Central memory CD8-positive, alpha-beta T cell (primary cell): ENCODE data around the gene C2orf49.

Experiments used
- ATAC-seq: fragments of 150-1000 bp; cut with Tn5 transposase; replicated peaks from 2 replicates; pipeline ENCODE4 v1.10.0; 2022; ENCODE audit warnings: mild to moderate bottlenecking, moderate FRiP score, moderate number of reproducible peaks; ENCODE audit not compliant: poor library complexity, severe bottlenecking; ENCODE audit errors: extremely low read depth
- DNase-seq, 2 donors: peaks; one replicate each; pipeline ENCODE4 v3.0.0; 2021; ENCODE audit warnings: low spot score in 2 of 2
- H3K27ac Mint-ChIP-seq: one replicate; pipeline ENCODE4 v1.8.0; 2022; ENCODE audit warnings: low read depth, mild to moderate bottlenecking, moderate library complexity, mixed read lengths
- H3K27me3 Mint-ChIP-seq: one replicate; pipeline ENCODE4 v1.8.0; 2022; ENCODE audit warnings: mixed read lengths
- H3K36me3 Mint-ChIP-seq: one replicate; pipeline ENCODE4 v1.8.0; 2022; ENCODE audit warnings: mild to moderate bottlenecking, moderate library complexity, mixed read lengths; ENCODE audit not compliant: insufficient read depth
- H3K4me1 Mint-ChIP-seq: one replicate; pipeline ENCODE4 v1.8.0; 2022; ENCODE audit warnings: mixed read lengths
- H3K4me3 Mint-ChIP-seq: one replicate; pipeline ENCODE4 v1.8.0; 2022; ENCODE audit warnings: mild to moderate bottlenecking, moderate library complexity, mixed read lengths
- H3K9me3 Mint-ChIP-seq: one replicate; pipeline ENCODE4 v1.8.0; 2022; ENCODE audit warnings: mixed read lengths

The C2orf49 gene

DNA sequence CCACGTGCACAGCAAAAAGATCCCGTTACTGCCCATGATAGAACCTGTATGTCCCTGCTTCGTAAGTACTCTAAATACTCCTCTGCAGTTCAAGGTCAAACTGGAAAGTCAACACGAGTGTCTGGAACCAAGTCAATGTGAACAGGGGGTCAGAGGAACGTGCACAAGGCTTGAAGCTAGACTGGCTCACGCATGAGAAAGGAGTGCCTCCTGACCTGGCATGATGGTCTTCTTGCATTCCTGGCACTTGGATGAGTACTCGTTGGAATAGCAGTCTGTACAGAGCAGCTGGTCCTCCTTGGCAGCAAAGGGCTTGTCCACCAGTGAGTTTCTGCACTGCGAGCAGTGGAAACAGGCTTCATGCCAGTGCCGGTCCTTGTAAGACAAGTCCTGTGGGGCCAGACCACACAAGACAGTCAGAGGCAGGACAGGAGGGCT, 36.0 kb downstream of the C2orf49 start:
- peak overlapping the region; percentile 95 for H3K27ac Mint-ChIP-seq
- H3K27me3 Mint-ChIP-seq, result no peaks in the 10 kb centered on the region
- H3K4me1 Mint-ChIP-seq, result peaks cover 26% of the 10 kb centered on the region

DNA sequence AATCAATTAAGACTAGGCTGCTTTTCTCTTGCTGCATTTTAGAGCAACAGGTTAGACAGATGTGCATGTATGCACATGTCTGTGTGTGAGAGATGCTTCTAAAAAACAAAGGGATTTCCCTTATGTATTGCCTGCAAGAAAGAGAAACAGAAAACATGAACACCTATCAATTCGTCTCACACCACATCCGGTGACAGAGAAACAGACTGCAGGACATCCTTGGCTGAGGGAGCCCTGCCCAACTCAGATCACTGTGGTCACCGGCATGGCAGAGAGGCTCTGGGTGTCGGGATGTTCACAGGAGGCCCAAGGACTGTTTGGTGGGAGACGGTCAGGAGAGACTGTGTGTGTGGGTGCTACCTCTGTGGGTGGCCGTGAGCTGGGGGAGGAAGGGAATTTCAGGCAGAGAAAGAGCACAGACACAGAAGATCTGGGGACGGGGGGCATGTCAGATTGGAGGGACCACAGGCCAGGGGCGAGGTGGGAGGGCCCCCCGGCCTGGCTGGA, 36.6 kb downstream of the C2orf49 start:
- H3K27me3 Mint-ChIP-seq, result no peaks in the 10 kb centered on the region
- ATAC-seq (peak; percentile 76), DNase-seq (peak in 1 of 2 donors; percentile 34)
- no peaks in the 10 kb centered on the region for H3K9me3 Mint-ChIP-seq
- peaks cover 3% of the 10 kb centered on the region for H3K36me3 Mint-ChIP-seq
- H3K4me1 Mint-ChIP-seq, result peaks cover 26% of the 10 kb centered on the region
- H3K27ac Mint-ChIP-seq, result peak overlapping the region; percentile 95
- H3K4me3 Mint-ChIP-seq, result peak overlapping the region; percentile 75

More for the DNA sequence above, 36.0 kb downstream of the C2orf49 start:
- DNase-seq, result no peak
- Mint-ChIP-seq H3K4me3 (peak overlapping the region; percentile 75), H3K36me3 (peaks cover 3% of the 10 kb centered on the region), H3K9me3 (no peaks in the 10 kb centered on the region)
- ATAC-seq, result no peak

DNA sequence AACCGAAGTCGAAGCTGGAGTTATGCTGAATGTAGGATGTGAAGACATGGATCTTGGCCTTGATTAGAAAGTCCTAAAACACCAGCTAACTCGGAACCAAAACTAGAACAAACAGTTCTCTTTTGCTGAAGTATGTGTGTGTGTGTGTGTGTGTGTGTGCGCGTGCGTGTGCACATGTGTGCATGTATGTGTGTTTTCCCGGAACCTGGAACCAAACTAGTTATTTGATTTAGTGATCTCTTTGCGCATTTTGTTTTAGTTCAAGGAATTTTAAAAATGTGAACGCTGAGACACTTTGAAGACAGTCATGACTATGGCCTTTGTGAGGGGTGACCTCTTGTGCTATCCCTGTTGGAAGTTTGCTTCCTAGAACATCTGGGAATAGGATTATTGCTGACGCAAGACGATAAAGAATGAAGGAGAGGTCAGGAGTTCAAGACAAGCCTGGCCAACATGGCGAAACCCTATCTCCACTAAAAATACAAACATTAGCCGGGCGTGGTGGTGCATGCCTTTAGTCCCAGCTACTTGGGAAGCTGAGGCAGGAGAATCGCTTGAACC, 37.7 kb downstream of the C2orf49 start:
- DNase-seq, result no peak
- H3K36me3 Mint-ChIP-seq, result peaks cover under 1% of the 10 kb centered on the region
- H3K4me1 Mint-ChIP-seq, result peaks cover 19% of the 10 kb centered on the region
- H3K27ac Mint-ChIP-seq, result peak overlapping the region; percentile 95
- no peak for ATAC-seq
- H3K4me3 Mint-ChIP-seq, result peak overlapping the region; percentile 75
- H3K9me3 Mint-ChIP-seq, result no peaks in the 10 kb centered on the region
- no peaks in the 10 kb centered on the region for H3K27me3 Mint-ChIP-seq

DNA sequence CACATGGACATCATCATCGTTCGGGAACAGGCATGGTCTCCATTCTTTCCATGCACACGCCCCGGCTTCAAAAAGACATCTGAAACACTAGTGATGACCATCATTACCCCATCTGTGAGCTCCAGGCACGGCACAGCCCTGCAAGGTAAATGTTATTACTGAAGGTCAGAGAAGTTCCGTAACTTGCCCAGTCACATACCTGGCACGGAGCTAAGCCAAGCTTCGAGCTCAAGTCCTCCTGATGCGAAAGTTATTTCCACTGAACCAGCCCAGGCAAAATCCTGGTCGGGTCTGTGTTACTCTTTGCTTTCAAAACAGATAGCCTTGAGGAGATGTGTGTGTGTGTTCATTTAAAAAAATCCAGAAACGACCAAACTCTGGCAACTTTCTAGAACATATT, 38.7 kb downstream of the C2orf49 start:
- H3K27me3 Mint-ChIP-seq, result no peaks in the 10 kb centered on the region
- H3K4me3 Mint-ChIP-seq, result no peak overlapping the region
- ATAC-seq (no peak), DNase-seq (no peak)
- H3K36me3 Mint-ChIP-seq, result no peaks in the 10 kb centered on the region
- no peaks in the 10 kb centered on the region for H3K9me3 Mint-ChIP-seq
- H3K27ac Mint-ChIP-seq, result no peak overlapping the region
- peaks cover 16% of the 10 kb centered on the region for H3K4me1 Mint-ChIP-seq

DNA sequence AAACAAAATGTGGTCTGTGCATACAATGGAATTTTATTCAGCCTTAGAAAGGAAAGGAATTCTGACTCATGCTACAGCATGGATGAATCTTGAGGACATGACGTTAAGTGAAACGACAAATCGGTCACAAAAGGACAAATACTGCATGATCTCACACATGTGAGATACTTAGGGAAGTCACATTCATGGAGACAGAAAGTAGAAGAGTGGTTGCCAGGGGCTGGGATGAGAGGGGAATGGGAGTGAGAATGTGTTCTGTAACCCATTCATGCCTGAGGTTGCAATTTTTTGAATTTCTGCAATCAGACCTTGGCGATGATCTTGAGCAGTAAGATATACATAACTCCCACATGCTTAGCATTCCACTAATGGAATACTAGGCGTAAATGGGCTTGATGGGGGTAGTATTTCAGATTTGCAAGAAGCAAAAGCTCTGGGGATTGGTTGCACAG, 39.5 kb downstream of the C2orf49 start:
- ATAC-seq (no peak), DNase-seq (no peak)
- Mint-ChIP-seq H3K36me3 (no peaks in the 10 kb centered on the region), H3K27me3 (no peaks in the 10 kb centered on the region), H3K27ac (no peak overlapping the region), H3K4me3 (no peak overlapping the region), H3K4me1 (peaks cover 16% of the 10 kb centered on the region), H3K9me3 (no peaks in the 10 kb centered on the region)

DNA sequence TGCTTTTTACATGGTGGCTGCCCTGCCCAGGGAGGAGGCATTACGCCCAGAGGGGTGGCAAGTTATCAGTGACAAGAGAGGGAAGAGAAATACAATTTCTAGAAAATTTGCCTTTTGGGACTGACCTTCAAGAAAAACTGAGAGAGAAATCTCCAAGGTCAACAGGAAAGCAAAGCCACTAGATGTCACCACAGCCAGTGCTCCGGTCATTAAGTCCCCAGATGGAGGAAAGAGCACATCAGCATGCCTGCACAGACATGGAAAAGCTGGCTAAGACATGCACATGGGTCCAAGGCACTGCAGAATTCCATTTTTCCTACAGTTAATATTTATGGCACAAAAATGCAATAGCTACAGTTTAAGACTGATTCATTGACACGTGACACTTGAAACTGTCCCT, 40.5 kb downstream of the C2orf49 start:
- H3K9me3 Mint-ChIP-seq, result no peaks in the 10 kb centered on the region
- no peaks in the 10 kb centered on the region for H3K27me3 Mint-ChIP-seq
- no peaks in the 10 kb centered on the region for H3K36me3 Mint-ChIP-seq
- no peak overlapping the region for H3K4me3 Mint-ChIP-seq
- H3K4me1 Mint-ChIP-seq, result peaks cover 15% of the 10 kb centered on the region
- no peak overlapping the region for H3K27ac Mint-ChIP-seq
- no peak for ATAC-seq
- DNase-seq, result no peak

DNA sequence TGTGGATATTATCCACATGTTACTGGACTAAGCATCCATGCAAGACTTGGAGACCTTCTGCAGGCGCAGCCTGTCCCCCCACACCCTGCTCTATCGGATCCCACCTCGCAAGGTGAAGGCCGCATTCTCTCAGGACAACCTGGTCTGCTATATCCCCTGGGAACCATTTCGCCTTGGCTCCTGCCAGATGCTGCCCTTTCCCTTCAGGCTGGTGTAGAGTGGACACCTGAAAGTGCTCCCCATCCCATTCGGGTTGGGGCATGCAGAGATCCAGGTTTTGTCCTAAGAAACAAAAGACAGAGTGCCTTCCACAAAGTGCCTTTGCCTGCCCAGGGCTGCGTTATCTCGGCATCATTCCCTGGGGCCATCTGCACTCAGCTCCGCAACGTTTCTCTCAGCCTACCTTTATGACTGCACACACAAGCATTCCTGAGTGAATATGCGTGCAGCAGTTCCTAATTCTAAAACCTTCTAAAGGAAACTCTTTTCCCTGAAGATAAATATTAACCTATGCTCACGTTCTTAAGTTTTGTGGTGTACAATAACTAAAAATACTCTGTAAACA, 41.0 kb downstream of the C2orf49 start:
- no peak for ATAC-seq
- Mint-ChIP-seq H3K27me3 (no peaks in the 10 kb centered on the region), H3K36me3 (no peaks in the 10 kb centered on the region), H3K4me1 (peaks cover 10% of the 10 kb centered on the region), H3K9me3 (no peaks in the 10 kb centered on the region), H3K4me3 (no peak overlapping the region), H3K27ac (no peak overlapping the region)
- no peak for DNase-seq

DNA sequence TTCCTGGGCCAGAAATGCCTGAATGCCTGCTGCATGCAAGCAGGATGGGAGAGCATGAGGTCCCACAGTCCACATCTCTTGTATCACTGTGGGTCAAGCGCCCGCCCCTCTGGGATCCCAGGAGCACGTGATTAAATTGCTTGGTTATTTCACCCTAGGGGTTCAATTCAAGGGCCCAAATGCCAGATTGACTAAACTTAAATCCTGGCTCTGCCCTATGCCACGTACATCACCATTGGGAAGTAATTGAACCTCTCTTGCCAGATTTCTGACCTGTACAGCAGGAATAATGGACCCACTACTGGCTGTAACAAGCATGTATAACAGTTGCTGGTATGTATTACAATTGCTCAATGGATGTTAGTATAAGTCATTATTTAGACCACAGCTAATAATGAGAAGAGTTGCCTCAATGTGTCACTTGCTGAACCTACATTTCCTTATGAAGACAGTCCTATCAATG, 41.6 kb downstream of the C2orf49 start:
- Mint-ChIP-seq H3K4me1 (peaks cover 4% of the 10 kb centered on the region), H3K27me3 (no peaks in the 10 kb centered on the region), H3K9me3 (no peaks in the 10 kb centered on the region), H3K27ac (no peak overlapping the region), H3K36me3 (no peaks in the 10 kb centered on the region), H3K4me3 (no peak overlapping the region)
- ATAC-seq (no peak), DNase-seq (no peak)

DNA sequence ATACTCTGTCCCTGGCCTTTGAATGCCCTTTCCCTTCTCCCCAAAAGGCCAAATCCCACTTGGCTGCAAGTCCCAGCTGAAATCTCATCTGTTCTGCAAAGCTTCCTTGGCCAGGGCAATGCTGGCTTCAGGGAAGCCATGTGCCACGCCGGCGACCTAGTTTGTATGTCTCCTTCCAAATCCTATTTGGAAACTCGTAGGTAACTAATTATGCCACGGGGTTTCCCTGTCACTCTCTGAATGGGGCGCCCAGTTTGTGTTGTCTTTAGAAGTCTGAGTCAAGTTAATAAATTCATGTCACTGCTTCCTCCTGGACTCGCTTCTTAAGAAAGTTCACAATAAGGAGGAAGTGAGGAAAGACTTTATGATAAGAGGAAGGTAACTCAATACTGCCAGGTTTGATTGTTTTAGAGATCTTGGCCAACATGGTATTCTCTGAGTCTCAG, 42.4 kb downstream of the C2orf49 start:
- H3K4me3 Mint-ChIP-seq, result no peak overlapping the region
- H3K27ac Mint-ChIP-seq, result peak overlapping the region; percentile 52
- H3K36me3 Mint-ChIP-seq, result peaks cover 2% of the 10 kb centered on the region

DNA sequence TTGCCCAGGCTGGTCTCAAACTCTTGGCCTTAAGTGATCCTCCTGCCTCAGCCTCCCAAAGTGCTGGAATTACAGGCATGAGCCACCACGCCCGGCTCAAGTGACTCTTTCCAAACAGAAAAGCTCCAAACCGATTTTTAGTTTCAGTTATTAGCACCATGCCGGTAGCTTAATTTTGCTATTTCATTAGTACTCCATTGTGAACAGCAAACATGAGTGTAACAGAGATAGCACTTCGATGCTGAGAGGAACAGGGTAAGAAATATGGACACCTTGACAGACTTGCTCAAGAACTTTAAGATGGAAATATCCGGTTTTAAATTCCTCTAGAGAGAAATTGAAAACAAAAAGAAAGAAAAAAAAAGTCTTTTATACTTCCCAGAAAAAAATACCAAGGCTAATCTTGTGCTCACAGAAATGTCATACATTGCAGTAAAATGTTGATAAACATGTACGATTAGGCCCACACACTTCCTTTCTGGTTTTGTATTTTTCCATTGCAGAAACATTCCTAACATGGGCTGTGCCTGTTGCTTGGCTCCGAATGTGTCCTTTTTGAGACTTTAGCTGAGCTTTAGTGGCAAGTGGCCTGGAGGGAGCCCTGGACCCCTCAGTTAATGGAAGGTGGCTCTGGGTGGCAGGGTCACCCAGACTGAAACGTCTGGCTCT, 43.2 kb downstream of the C2orf49 start:
- Mint-ChIP-seq H3K27me3 (no peaks in the 10 kb centered on the region), H3K4me1 (no peaks in the 10 kb centered on the region), H3K36me3 (peaks cover 2% of the 10 kb centered on the region), H3K4me3 (no peak overlapping the region), H3K9me3 (no peaks in the 10 kb centered on the region), H3K27ac (no peak overlapping the region)
- DNase-seq, result no peak
- ATAC-seq, result no peak

More for the DNA sequence above, 42.4 kb downstream of the C2orf49 start:
- ATAC-seq (no peak), DNase-seq (no peak)
- Mint-ChIP-seq H3K9me3 (no peaks in the 10 kb centered on the region), H3K27me3 (no peaks in the 10 kb centered on the region), H3K4me1 (no peaks in the 10 kb centered on the region)

DNA sequence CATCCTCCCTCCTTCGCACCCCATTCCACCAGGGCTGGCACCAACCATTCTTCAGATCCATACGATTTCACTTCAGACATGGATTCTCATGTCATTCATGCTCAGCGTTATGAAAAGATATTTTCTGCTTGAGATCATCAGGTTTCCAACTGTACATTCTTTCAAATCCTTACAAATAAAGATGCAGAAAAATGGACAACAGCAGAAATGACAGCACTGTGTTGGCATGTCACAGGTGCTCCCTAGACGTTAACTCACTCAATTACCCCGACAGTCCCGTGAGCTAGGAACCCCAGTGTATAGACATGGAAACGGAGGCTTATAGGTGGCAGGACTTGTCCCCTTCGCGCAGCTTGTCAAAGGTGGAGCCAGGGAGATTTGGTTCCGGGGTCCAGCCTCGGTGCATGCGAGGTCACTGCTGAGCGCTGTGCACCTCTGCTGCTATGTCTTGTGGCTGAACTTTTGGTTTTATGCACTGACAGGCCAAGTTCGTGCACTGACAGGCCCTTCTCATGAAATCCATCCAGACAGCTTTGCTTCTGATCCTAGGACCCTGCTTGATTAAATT, 43.8 kb downstream of the C2orf49 start:
- H3K4me3 Mint-ChIP-seq, result no peak overlapping the region
- ATAC-seq (no peak), DNase-seq (no peak)
- H3K27me3 Mint-ChIP-seq, result no peaks in the 10 kb centered on the region
- H3K27ac Mint-ChIP-seq, result no peak overlapping the region
- no peaks in the 10 kb centered on the region for H3K9me3 Mint-ChIP-seq
- H3K36me3 Mint-ChIP-seq, result peaks cover 2% of the 10 kb centered on the region
- no peaks in the 10 kb centered on the region for H3K4me1 Mint-ChIP-seq

DNA sequence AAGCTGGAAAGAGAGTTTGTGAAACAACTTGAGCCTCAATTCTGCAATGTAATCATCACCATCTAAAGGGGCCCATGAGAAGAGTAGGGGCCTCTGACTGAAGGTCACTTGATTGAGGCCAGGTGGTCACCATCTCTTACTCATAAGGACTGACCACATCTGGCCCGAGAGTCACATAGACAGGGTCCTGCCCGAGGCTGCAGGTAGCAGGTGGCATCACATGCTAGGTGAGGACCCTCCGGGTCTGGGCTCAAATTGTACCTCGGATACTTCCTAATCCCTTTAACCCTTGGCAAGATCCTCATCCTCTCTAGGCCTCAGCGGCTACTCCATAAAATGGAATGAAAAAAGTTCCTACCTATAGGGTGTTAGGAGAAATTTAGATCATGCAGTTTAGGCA, 44.8 kb downstream of the C2orf49 start:
- DNase-seq (no peak), ATAC-seq (no peak)
- H3K27ac Mint-ChIP-seq, result no peak overlapping the region
- no peaks in the 10 kb centered on the region for H3K27me3 Mint-ChIP-seq
- H3K36me3 Mint-ChIP-seq, result peaks cover 2% of the 10 kb centered on the region
- no peaks in the 10 kb centered on the region for H3K4me1 Mint-ChIP-seq
- no peaks in the 10 kb centered on the region for H3K9me3 Mint-ChIP-seq
- H3K4me3 Mint-ChIP-seq, result no peak overlapping the region
